ENCODE results near the gene EDC3.
A peak's percentile ranks its signal among the peaks of the same experiment; 100 is the strongest.

Gene EDC3

GRCh38 chr15:74625693-74626092, 70.1 kb downstream of the EDC3 start:
- DNase-seq (ENCODE audit: low spot score), result no peak

GRCh38 chr15:74624020-74624602, 71.7 kb downstream of the EDC3 start:
- no peak for DNase-seq (ENCODE audit: low spot score)

DNA sequence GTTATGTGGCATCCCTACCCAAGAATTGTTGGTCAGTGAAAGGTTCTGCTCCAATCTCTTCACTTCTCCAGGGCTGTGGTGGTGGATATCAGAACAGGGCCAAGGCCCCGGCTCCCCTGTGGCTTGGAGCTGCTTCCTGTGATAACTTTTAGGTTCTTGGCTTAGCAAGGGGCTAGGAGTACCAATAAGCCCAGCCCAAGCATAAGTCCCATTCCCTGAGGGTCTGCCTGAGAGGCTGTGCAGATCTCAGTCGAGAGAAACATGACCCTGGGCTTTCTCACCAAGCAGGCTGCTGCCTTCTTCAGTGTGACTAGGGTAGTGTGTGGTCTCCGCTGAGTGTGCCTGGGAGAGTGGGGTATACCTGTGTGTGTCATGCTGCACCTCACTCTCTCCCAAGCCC, 73.1 kb downstream of the EDC3 start:
- DNase-seq (ENCODE audit: low spot score), result no peak

DNA sequence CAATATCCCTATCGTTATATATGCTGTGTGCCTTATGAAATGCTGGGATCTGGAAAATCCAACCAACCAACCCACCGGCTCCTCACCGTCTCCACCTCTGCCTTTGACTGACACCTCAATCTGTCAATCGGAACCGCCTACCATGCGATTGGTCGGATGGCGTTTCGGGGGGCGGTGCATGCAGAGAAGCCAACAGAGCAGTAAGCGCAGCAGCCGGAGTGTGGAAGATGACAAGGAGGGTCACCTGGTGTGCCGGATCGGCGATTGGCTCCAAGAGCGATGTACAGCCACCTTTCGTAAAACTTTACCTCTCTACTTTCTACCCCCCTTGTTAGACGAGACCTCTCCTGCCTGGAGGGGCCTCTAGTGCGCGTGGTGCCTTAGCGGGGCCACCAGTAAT, 73.9 kb downstream of the EDC3 start:
- no peak for DNase-seq (ENCODE audit: low spot score)

GRCh38 chr15:74621546-74621920, 74.3 kb downstream of the EDC3 start:
- no peak for DNase-seq (ENCODE audit: low spot score)

DNA sequence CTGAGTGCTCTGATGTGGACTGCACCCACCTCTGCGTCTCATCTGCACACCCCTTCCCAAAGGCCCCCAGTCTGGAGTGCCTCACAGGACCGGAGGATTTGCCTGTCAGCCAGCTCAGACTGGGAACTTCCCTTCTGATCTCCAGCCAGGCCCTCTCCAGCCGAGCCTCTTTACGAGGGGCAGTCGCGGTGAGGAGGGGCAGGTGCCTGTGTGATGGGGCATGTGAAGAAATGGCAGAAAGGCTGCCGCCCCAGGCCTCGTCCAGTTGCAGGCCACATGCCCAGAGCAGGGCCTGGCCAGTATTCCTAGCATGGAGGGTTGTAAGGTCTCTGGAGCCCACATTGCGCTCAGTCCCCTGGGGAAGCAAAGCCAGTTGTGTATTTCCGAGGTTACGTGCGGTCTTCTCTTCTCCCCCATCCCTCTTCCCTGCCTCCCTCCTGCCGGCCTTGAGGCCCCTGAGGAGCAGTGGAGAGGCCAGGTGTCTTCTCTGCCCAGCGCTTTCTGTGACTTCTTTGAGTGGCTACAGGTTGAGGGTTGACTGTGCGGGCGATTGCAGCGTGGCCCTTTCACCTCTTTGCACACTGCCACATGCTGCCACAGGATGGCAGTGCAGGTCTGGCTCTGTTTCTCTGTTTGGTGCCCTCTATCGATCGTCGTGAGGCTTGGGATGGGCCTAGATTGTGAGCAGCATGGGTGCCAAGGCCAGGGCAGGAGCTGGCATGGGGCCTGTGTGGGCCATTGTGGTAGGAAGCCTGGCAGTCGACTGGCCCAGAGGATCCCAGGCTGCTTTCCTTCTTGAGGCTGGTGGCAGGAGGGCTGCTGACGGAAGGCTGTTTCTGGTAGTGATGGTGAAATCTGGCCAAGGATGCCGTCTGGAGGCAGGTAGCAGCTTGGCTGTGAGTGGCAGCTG, 74.9 kb downstream of the EDC3 start:
- peak; percentile 79 for DNase-seq (ENCODE audit: low spot score)

GRCh38 chr15:74619916-74620635, 75.7 kb downstream of the EDC3 start:
- no peak for DNase-seq (ENCODE audit: low spot score)

- no peak for DNase-seq (ENCODE audit: low spot score)
Observed at GRCh38 chr15:74618841-74619596, 76.8 kb downstream of the EDC3 start.

GRCh38 chr15:74616996-74617395, 78.8 kb downstream of the EDC3 start:
- peak; percentile 24 for DNase-seq (ENCODE audit: low spot score)

DNA sequence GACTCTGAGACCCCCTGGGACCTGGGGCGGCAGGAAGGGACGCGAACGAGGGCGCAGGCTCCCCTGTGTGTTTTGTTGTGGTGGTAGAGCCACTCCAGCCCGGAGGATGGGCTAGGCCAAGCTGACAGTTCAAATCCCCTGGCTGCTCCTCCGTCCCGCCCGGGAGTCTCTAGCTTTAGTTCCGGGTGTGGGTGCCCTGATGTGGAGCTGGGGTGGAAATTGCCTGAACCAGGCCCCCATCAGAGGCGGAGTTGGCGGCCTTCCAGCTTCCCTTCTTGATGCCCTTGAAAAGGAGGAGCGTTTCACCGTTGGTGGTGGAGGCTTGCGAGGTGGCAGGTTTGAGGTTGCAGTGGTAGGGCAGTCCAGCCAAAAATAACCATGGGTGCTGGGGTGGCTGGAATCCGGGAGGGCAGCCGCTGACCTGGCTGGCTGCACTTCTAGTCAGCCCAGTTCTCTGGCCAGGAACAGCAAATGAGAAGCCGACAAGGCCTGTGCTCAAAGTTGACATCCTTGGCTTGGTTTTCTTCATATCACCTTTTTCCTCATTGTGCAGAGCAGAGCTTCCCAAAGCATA, 79.4 kb downstream of the EDC3 start:
- peak; percentile 67 for DNase-seq (ENCODE audit: low spot score)

DNA sequence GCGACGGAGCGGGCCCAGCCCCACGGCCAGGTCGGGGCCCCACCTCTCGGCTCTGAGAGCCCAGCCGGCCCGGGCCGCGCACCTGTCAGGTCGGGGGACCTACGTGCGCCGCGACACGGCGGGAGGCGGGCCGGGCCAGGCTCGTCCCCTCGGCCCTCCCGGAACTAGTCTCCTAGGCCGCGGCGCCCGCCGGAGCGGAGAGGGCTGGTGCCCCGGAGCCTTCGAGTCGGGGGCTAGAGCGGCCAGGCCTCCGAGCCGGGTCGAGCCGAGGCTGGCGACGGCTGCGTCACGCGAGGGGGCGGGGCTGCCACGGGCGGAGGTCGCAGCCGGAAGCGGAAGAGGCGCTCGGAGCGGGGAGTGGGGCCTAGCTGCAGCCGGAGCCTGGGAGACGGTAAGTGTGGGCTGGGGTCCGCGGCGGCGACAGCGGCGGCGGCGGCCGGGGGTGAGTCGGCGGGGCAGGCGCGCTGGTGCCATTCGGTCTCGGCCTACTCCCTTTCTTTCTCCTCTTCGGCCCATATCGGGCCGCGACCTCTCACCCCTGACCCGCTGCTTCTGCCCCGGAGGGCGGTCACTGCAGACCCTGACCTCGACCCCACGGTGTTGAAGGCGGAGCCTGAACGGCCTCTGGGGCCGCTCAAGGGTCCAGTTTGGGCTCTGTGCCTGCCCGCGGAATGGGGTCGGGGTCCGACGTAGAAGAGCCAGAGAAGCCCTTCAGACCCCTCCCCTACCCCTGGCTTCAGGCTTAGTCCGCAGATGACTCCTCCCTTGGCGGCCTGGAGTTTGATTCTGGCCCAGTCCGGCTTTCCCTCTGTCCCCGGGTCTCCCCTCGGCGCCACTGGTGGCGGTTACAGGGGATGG, 80.1 kb downstream of the EDC3 start, which contains the start of gene CLK3:
Gene CLK3, plus strand, starts transcription at position 329 of the 858 bp plus-strand sequence. CDS start 3,361 bp downstream, outside the sequence.
- peak; percentile 92 for DNase-seq (ENCODE audit: low spot score)

GRCh38 chr15:74614744-74615507, 80.9 kb downstream of the EDC3 start:
- peak; percentile 67 for DNase-seq (ENCODE audit: low spot score)

DNA sequence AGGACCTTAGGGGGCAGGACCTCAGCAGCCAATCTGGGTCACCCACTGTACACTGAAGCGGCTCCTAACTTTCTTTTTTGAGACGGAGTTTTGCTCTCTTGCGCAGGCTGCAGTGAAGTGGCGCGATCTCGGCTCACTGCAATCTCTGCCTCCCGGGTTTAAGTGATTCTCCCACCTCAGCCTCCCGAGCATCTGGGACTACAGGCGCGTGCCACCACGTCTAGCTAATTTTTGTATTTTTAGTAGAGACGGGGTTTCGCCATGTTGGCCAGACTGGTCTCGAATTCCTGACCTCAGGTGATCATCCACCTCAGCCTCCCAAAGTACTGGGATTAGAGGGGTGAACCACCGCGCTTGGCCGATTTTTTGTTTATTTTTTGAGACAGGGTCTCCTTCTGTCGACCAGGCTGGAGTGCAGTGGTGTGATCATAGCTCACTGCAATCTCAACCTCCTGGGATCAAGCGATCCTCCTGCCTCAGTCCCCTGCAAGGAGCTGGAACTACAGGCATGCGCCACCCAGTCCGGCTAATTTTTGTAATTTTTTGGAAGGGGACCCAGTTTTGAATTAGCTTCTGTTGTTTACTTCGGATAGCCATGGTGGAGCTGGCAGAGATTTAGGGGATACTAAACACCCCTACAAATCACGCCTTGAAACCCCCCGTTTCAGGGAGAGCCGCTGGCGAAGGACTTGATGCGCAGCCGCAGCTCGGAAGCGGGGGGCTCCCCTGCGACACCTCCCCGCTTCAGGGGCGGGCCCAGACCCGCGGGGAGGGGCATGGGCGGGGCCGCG, 81.7 kb downstream of the EDC3 start:
- no peak for DNase-seq (ENCODE audit: low spot score)

GRCh38 chr15:74613089-74613952, 82.5 kb downstream of the EDC3 start:
- DNase-seq (ENCODE audit: low spot score), result no peak

DNA sequence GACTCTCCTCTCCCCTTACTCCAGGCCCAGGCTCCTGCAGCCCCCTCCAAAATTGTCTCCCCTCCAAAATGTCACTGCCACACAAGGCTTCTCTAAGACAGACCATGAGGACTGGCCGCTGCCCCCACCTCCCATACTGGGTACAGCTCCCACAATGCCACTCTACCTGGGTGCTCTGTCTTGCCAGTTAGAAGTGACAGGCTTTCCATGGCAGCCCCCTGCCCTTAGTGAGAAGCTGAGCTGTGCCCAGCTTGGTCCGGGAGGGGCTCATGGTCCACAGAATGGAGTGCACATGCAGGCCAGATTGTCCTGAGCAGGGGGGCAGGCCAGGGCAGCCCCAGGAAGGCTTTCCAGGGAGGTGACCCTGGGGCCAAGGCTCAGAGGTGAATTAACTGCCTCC, 83.1 kb downstream of the EDC3 start:
- DNase-seq (ENCODE audit: low spot score), result no peak

DNA sequence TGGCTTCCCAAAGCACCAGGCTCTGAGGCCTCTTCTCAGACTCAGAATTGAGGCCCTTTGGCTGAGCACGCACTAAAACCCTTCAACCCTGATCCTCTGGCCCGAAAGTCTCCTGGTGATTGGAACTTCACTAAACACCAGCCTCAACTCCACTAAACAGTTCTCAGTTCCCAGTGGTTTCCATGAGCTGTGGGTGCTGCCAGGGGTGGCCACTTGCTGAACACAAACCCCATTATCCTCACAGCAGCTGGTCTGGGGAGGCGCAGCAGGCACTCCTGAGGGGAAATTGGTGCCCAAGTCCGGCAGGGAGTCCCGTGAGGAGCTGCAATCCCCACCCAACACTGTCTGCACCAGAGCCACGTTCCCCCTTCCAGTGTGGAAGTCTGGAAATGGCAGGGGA, 84.0 kb downstream of the EDC3 start:
- DNase-seq (ENCODE audit: low spot score), result no peak

DNA sequence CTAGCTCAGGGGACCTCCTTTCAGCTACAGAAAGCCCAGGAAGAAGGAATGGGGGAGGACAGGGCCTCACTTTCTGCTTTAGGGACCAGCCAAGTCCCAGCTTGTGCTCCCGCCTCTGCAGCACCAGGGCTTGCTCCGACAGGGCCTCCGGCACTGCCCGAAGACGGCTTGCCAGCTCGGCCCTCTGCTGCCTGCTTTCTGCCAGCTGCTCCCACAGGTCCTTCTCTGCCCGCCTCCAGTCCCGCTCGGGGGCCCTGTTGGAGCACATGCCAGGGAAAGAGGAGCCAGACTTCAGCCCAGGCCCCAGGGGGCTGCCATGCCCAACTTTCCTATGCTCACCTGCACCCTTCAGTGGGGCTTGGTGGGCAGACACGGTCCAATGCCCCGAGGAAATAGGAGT, 84.5 kb downstream of the EDC3 start:
- no peak for DNase-seq (ENCODE audit: low spot score)

GRCh38 chr15:74610302-74610951, 85.4 kb downstream of the EDC3 start:
- DNase-seq (ENCODE audit: low spot score), result no peak

Measured in RKO (cell line).